ENCODE measurements around the gene EPOP. TPM values are rescaled to one million over a fixed set of nuclear protein-coding genes. Genes with fewer than 3 reads are reported as not detected.
"Not testable (repeated sequence)": the region's sequence is repeated elsewhere in the genome, so short reads cannot be mapped to it uniquely, and the experiment has no call there.

The EPOP gene
- total RNA-seq, 1 experiment from 2014 or later, result 12.6 TPM

- no peak for DNase-seq
- BruUV-seq (replicated peaks), result no TSS peak
- Histone ChIP-seq H3K9me2 (replicated peaks; ENCODE audit: low read length) (no peaks in the 10 kb centered on the region), H3K4me3 (ENCODE audit: low read length) (no peak overlapping the region), H3K27ac (ENCODE audit: low read length) (no peak overlapping the region), H3K36me3 (ENCODE audit: low read depth, low read length) (no peaks in the 10 kb centered on the region), H2AFZ (ENCODE audit: low read length) (no peak overlapping the region), H3K79me2 (ENCODE audit: low read length) (no peaks in the 10 kb centered on the region), H4K20me1 (ENCODE audit: low read length) (no peaks in the 10 kb centered on the region), H3K4me2 (ENCODE audit: low read length) (no peak overlapping the region), H3K9me3 (ENCODE audit: low read length) (no peaks in the 10 kb centered on the region), H3F3A (ENCODE audit: low read length, unreplicated experiment) (no peaks in the 10 kb centered on the region), H3K27me3 (ENCODE audit: low read length) (no peaks in the 10 kb centered on the region; the same call in 1 of the 2 replicates), H3K9ac (ENCODE audit: low read length) (no peak overlapping the region), H3K4me1 (ENCODE audit: insufficient read depth, low read length) (no peaks in the 10 kb centered on the region)
- TF ChIP-seq CTCF (conservative IDR thresholded peaks at IDR 0.05; ENCODE audit: low read depth, low read length) (no peak), EZH2 (IDR thresholded peaks at IDR 0.05; ENCODE audit: low read length, unreplicated experiment) (no peak), EZH2phosphoT487 (IDR thresholded peaks at IDR 0.05; ENCODE audit: borderline replicate concordance, low read length) (no peak)
- CTCF ChIA-PET, result no interaction called here
- no peak for ATAC-seq
- intact Hi-C loops (cut with micrococcal nuclease), result no loop called here
- POLR2A ChIA-PET (ENCODE audit: unreplicated experiment), result no interaction called here
Observed at GRCh38 chr17:38653679-38654078, 21.1 kb downstream of the EPOP start.

GRCh38 chr17:38653230-38653629 is 21.5 kb downstream of the EPOP start:
- Histone ChIP-seq H3F3A (ENCODE audit: low read length, unreplicated experiment) (no peaks in the 10 kb centered on the region), H3K4me2 (ENCODE audit: low read length) (no peak overlapping the region), H3K79me2 (ENCODE audit: low read length) (no peaks in the 10 kb centered on the region), H3K27me3 (ENCODE audit: low read length) (no peaks in the 10 kb centered on the region; the same call in 1 of the 2 replicates), H3K9me2 (replicated peaks; ENCODE audit: low read length) (no peaks in the 10 kb centered on the region), H2AFZ (ENCODE audit: low read length) (no peak overlapping the region), H3K9ac (ENCODE audit: low read length) (no peak overlapping the region), H3K4me1 (ENCODE audit: insufficient read depth, low read length) (no peaks in the 10 kb centered on the region), H3K27ac (ENCODE audit: low read length) (no peak overlapping the region), H4K20me1 (ENCODE audit: low read length) (no peaks in the 10 kb centered on the region), H3K4me3 (ENCODE audit: low read length) (no peak overlapping the region), H3K36me3 (ENCODE audit: low read depth, low read length) (no peaks in the 10 kb centered on the region), H3K9me3 (ENCODE audit: low read length) (no peaks in the 10 kb centered on the region)
- ChIA-PET CTCF (no interaction called here), POLR2A (ENCODE audit: unreplicated experiment) (no interaction called here)
- TF ChIP-seq EZH2 (IDR thresholded peaks at IDR 0.05; ENCODE audit: low read length, unreplicated experiment), result no peak
- no peak for TF ChIP-seq CTCF (conservative IDR thresholded peaks at IDR 0.05; ENCODE audit: low read depth, low read length)
- no peak for TF ChIP-seq EZH2phosphoT487 (IDR thresholded peaks at IDR 0.05; ENCODE audit: borderline replicate concordance, low read length)
- ATAC-seq (no peak), DNase-seq (no peak)
- no TSS peak for BruUV-seq (replicated peaks)
- intact Hi-C loops (cut with micrococcal nuclease), result no loop called here

- H3K9me2 ChIP-seq (replicated peaks; ENCODE audit: low read length); H3K4me1 ChIP-seq (ENCODE audit: insufficient read depth, low read length); DNase-seq; H3F3A ChIP-seq (ENCODE audit: low read length, unreplicated experiment); CTCF ChIA-PET; ATAC-seq; H3K79me2 ChIP-seq (ENCODE audit: low read length); H3K27me3 ChIP-seq (ENCODE audit: low read length); H3K36me3 ChIP-seq (ENCODE audit: low read depth, low read length); BruUV-seq (replicated peaks); H2AFZ ChIP-seq (ENCODE audit: low read length); H3K9ac ChIP-seq (ENCODE audit: low read length); H3K4me3 ChIP-seq (ENCODE audit: low read length); H4K20me1 ChIP-seq (ENCODE audit: low read length); POLR2A ChIA-PET (ENCODE audit: unreplicated experiment); H3K9me3 ChIP-seq (ENCODE audit: low read length); H3K4me2 ChIP-seq (ENCODE audit: low read length); H3K27ac ChIP-seq (ENCODE audit: low read length); intact Hi-C loops (cut with micrococcal nuclease): not testable (repeated sequence)
Observed at GRCh38 chr17:38650653-38651173, 24.0 kb downstream of the EPOP start.
